Heart left ventricle (tissue), 16 donors: ENCODE data around the gene VPS26C. TPM values are rescaled to one million over a fixed set of nuclear protein-coding genes. Genes with fewer than 3 reads are reported as not detected.

Experiments
- ATAC-seq, 4 donors: fragments of 200-7000 bp; cut with Tn5 transposase; one replicate each; pipeline ENCODE4 v1.9.1; 2020 to 2022; ENCODE audit warnings: moderate library complexity in 4 of 4, mild to moderate bottlenecking in 3 of 4, moderate number of reproducible peaks in 1 of 4
- DNase-seq, 5 donors: peaks; one replicate each; pipeline ENCODE4 v3.0.0-alpha.2; 2020
- H3K27ac ChIP-seq, 12 donors: fragments of 200-600 bp; sonication (generic) in 4 of 12; one replicate each; pipeline versions ENCODE4 v1.5.0 to v1.8.0; 2016 to 2022; ENCODE audit warnings: mild to moderate bottlenecking in 2 of 12
- H3K27me3 ChIP-seq, 9 donors: fragments of 200-600 bp; sonication (generic) in 2 of 9; one replicate each; pipeline versions ENCODE4 v1.5.1 to v1.8.0; 2016 to 2022; ENCODE audit warnings: mild to moderate bottlenecking in 3 of 9
- H3K36me3 ChIP-seq, 9 donors: fragments of 200-600 bp; sonication (generic) in 2 of 9; one replicate each; pipeline versions ENCODE4 v1.5.0 to v1.8.0; 2018 to 2022; ENCODE audit warnings: mild to moderate bottlenecking in 2 of 9
- H3K4me1 ChIP-seq, 12 donors: fragments of 200-600 bp; sonication (generic) in 4 of 12; one replicate each; pipeline versions ENCODE4 v1.5.0 to v1.8.0; 2016 to 2022; ENCODE audit warnings: mild to moderate bottlenecking in 3 of 12
- H3K4me3 ChIP-seq, 12 donors: fragments of 200-600 bp; sonication (generic) in 4 of 12; one replicate each; pipeline versions ENCODE4 v1.5.0 to v1.8.0; 2017 to 2022; ENCODE audit warnings: mild to moderate bottlenecking in 9 of 12, moderate library complexity in 4 of 12
- H3K9me3 ChIP-seq, 12 donors: fragments of 200-600 bp; sonication (generic) in 4 of 12; one replicate each; pipeline versions ENCODE4 v1.5.0 to v1.8.0; 2016 to 2022; ENCODE audit warnings: mild to moderate bottlenecking in 1 of 12
- CTCF ChIP-seq, 12 donors: fragments of 200-600 bp; sonication (generic) in 4 of 12; IDR thresholded peaks; one replicate each; pipeline versions ENCODE4 v1.5.0 to v1.8.0; 2018 to 2022; ENCODE audit warnings: antibody characterized with exemption in 12 of 12, mild to moderate bottlenecking in 5 of 12
- POLR2A ChIP-seq, 2 donors: fragments of 450-650 bp; IDR thresholded peaks; one replicate each; pipeline ENCODE4 v1.6.1; 2017; ENCODE audit warnings: antibody characterized with exemption in 2 of 2, mild to moderate bottlenecking in 2 of 2, moderate library complexity in 2 of 2
- WGBS, 4 donors: extraction: QIAGEN DNeasy Blood & Tissue Kit in 2 of 4; methylation state at CpG; one replicate each; pipeline versions ENCODE4 v1.1.5 to v1.1.7; 2013 to 2018; 5-methylcytosine and 5-hydroxymethylcytosine counted together
- intact Hi-C, 10 donors: fragments of 100-400 bp; cut with DNase I; formaldehyde crosslinking; loops; one replicate each; pipeline versions ENCODE4 v1.11.1 to v1.14.2; 2022
- polyA plus RNA-seq, 2 donors: library from polyadenylated mRNA; stranded (reverse); fragments of 200-250 nt; gene quantifications; one replicate each; pipeline ENCODE4 v1.2.3, GENCODE V29; 2013
- total RNA-seq, 9 donors: library from RNA; depleted of rRNA in 2 of 9; stranded (reverse); fragments of >200 nt in 2 of 9; fragmentation: NEBNext Ultra II Directional in 3 of 9; extraction: Animal tissue kit (Norgen Biotek cat#: 25700) in 3 of 9; gene quantifications; one replicate each; pipeline versions ENCODE4 v1.1.0 to v1.2.4, GENCODE V29; 2016 to 2023
- donor health status: ischemic (EF 13 %, LVEDD 7.1; RV severe dilation, severe dysfunction).
- donor health status: healthy with polysubstance abuse.
- donor health status: DM: no; HTN: yes; CAD: no.
- donor health status: DM: no; HTN: no; CAD: no.
- donor health status: ischemic (EF 25% LVEDD 6.9; RV normal size, moderate dysfunction).
- donor health status: ischemic (EF 25% LVEDD 5.7; RV mildly dilated, moderate dysfunction).
- donor health status: healthy.
- donor health status: DM: yes; HTN: yes; CAD: no.
- donor health status: ischemic (EF 35%, LVEDD 5.7; RV mildly dilated, moderate dysfunction).
- donor health status: nonischemic (EF 11% LVEDD 7.7; RV severe dilation, severe dysfunction).
- donor health status: DM: yes; HTN: yes; CAD: no.
- donor health status: PGD.
- donor health status: ischemic (EF 29% LVEDD 5.4; RV normal size, mild dysfunction).
- donor health status: nonischemic (EF 23%, LVEDD 6.1; RV moderate dilation, normal function).

VPS26C gene
- total and polyA plus RNA-seq, 11 donors: 18.1 to 88.6 (median 53.5) TPM

- no peak for TF ChIP-seq POLR2A (IDR thresholded peaks at IDR 0.05)
- no peak for TF ChIP-seq CTCF (IDR thresholded peaks at IDR 0.05)
- Histone ChIP-seq H3K27ac (peak overlapping the region in 11 of 12 donors; percentile 50 to 88 (median 68)), H3K9me3 (no peaks in the 10 kb centered on the region), H3K36me3 (peaks cover 0 to 10% (median 0%) of the 10 kb centered on the region in 9 donors), H3K4me3 (peak overlapping the region; percentile 15 to 68 (median 55)), H3K27me3 (no peaks in the 10 kb centered on the region), H3K4me1 (peaks cover 4 to 39% (median 17%) of the 10 kb centered on the region in 12 donors)
- 1 to 4% (median 2%) methylated on average over 13 to 22 of the region's 22 CpGs for WGBS, 4 donors
- peak in 3 of 5 donors; percentile 13 to 45 (median 32) for DNase-seq
- intact Hi-C loops: loop anchor here in 4 of 10 donors (5.0 to 10.0 kb wide), 3 partner anchors 35 to 307 kb away; no protein-coding TSS in a partner anchor
- peak; percentile 13 to 66 (median 54) for ATAC-seq
Observed at GRCh38 chr21:37257511-37257966, 9.6 kb downstream of the VPS26C start.

- TF ChIP-seq POLR2A (IDR thresholded peaks at IDR 0.05): no peak
- no peak for TF ChIP-seq CTCF (IDR thresholded peaks at IDR 0.05)
- Histone ChIP-seq H3K27me3 (no peaks in the 10 kb centered on the region), H3K27ac (no peak overlapping the region), H3K4me3 (no peak overlapping the region), H3K4me1 (peaks cover 3 to 56% (median 21%) of the 10 kb centered on the region in 12 donors), H3K36me3 (no peaks in the 10 kb centered on the region), H3K9me3 (no peaks in the 10 kb centered on the region)
- WGBS, 4 donors: 82 to 89% (median 88%) methylated on average over 6 of the region's 6 CpGs
- intact Hi-C loops: loop anchor here in 2 of 10 donors (10.0 kb wide), 1 partner anchor 311 kb away; no protein-coding TSS in a partner anchor
- DNase-seq: no peak
- ATAC-seq: no peak
Observed at GRCh38 chr21:37253991-37254390, 13.1 kb downstream of the VPS26C start.

GRCh38 chr21:37251294-37251634 is 15.9 kb downstream of the VPS26C start:
- intact Hi-C loops: loop anchor here in 2 of 10 donors (10.0 kb wide), 1 partner anchor 314 kb away; no protein-coding TSS in a partner anchor
- Histone ChIP-seq H3K4me3 (no peak overlapping the region), H3K27me3 (no peaks in the 10 kb centered on the region), H3K36me3 (no peaks in the 10 kb centered on the region), H3K27ac (no peak overlapping the region), H3K4me1 (peaks cover 0 to 52% (median 13%) of the 10 kb centered on the region in 12 donors), H3K9me3 (no peaks in the 10 kb centered on the region)
- 81 to 89% (median 86%) methylated on average over 2 of the region's 2 CpGs for WGBS, 4 donors
- ATAC-seq (no peak), DNase-seq (no peak)
- TF ChIP-seq CTCF (IDR thresholded peaks at IDR 0.05) (no peak), POLR2A (IDR thresholded peaks at IDR 0.05) (no peak)

- no peak overlapping the region for H3K4me3 ChIP-seq
- intact Hi-C loops: no loop called here
- peaks cover 0 to 67% (median 18%) of the 10 kb centered on the region in 12 donors for H3K4me1 ChIP-seq
- H3K9me3 ChIP-seq: no peaks in the 10 kb centered on the region
- no peaks in the 10 kb centered on the region for H3K36me3 ChIP-seq
- ATAC-seq (no peak), DNase-seq (no peak)
- 72 to 83% (median 81%) methylated on average over 3 of the region's 3 CpGs for WGBS, 4 donors
- H3K27ac ChIP-seq: peak overlapping the region in 1 of 12 donors; percentile 5
- no peak for TF ChIP-seq CTCF (IDR thresholded peaks at IDR 0.05)
- TF ChIP-seq POLR2A (IDR thresholded peaks at IDR 0.05): no peak
- no peaks in the 10 kb centered on the region for H3K27me3 ChIP-seq
Observed at GRCh38 chr21:37249112-37249904, 17.8 kb downstream of the VPS26C start.
